IMR-90 (cell line): ENCODE results near the gene ANKRD42. TPM values are rescaled to one million over a fixed set of nuclear protein-coding genes. Genes with fewer than 3 reads are reported as not detected.

ENCODE experiments used
- ATAC-seq: fragments of 200-7000 bp; cut with Tn5 transposase; 2 replicates; pipeline ENCODE4 v1.9.1; 2020; ENCODE audit warnings: low read depth, mild to moderate bottlenecking, moderate library complexity
- BruUV-seq: library from RNA; stranded (reverse); fragments of 400-500 nt; replicated peaks from 2 replicates; lab custom pipeline; 2021; lab: Mats Ljungman, UMichigan
- CTCF ChIA-PET: fragments of 300-600 bp; formaldehyde crosslinking; extraction: SDS; loops from one replicate; lab custom pipeline; 2021; ENCODE audit warnings: antibody characterized with exemption; lab: Yijun Ruan, JAX
- POLR2A ChIA-PET: fragments of 300-600 bp; sonication (Branson Sonifier 250); formaldehyde crosslinking; loops from one replicate; lab custom pipeline; 2022; ENCODE audit warnings: antibody characterized with exemption; ENCODE audit not compliant: unreplicated experiment; lab: Charles Lee
- DNase-seq: peaks from one replicate; pipeline ENCODE4 v3.0.0; 2013
- H2AFZ ChIP-seq: replicated peaks from 2 replicates; pipeline ENCODE3; 2013; ENCODE audit warnings: low read length, mild to moderate bottlenecking; ENCODE audit not compliant: poor library complexity
- H2AK5ac ChIP-seq: 2 replicates; pipeline ENCODE4 v1.6.1; 2013; ENCODE audit warnings: low read depth, low read length, inconsistent platforms
- H2AK9ac ChIP-seq: replicated peaks from 2 replicates; pipeline ENCODE3; 2013; ENCODE audit warnings: mild to moderate bottlenecking, low read depth, low read length, moderate library complexity; ENCODE audit not compliant: poor library complexity
- H2BK120ac ChIP-seq: 2 replicates; pipeline ENCODE4 v1.6.1; 2013; ENCODE audit warnings: low read depth, low read length, inconsistent platforms
- H2BK15ac ChIP-seq: 3 replicates; pipeline ENCODE4 v1.6.1; 2013; ENCODE audit warnings: low read depth, low read length, inconsistent platforms
- H2BK20ac ChIP-seq: 2 replicates; pipeline ENCODE4 v1.6.1; 2013; ENCODE audit warnings: low read depth, mild to moderate bottlenecking, inconsistent platforms, low read length, moderate library complexity
- H2BK5ac ChIP-seq: 2 replicates; pipeline ENCODE4 v1.6.1; 2013; ENCODE audit warnings: mild to moderate bottlenecking, low read depth, low read length, inconsistent platforms; ENCODE audit not compliant: poor library complexity, severe bottlenecking
- H3K14ac ChIP-seq: replicated peaks from 2 replicates; pipeline ENCODE4 v1.6.1; 2013; ENCODE audit warnings: low read depth, low read length, inconsistent platforms
- H3K18ac ChIP-seq: 2 replicates; pipeline ENCODE4 v1.6.1; 2013; ENCODE audit warnings: low read depth, low read length, control low read depth
- H3K23ac ChIP-seq: 2 replicates; pipeline ENCODE4 v1.6.1; 2013; ENCODE audit warnings: low read depth, low read length, inconsistent platforms
- H3K27ac ChIP-seq: 2 replicates; pipeline ENCODE4 v1.5.1; 2013; ENCODE audit warnings: mild to moderate bottlenecking, control low read depth, low read length; ENCODE audit not compliant: insufficient read depth
- H3K27me3 ChIP-seq: 2 replicates; pipeline ENCODE4 v1.6.1; 2013; ENCODE audit warnings: low read length; ENCODE audit not compliant: control insufficient read depth, insufficient read depth
- H3K36me3 ChIP-seq: 2 replicates; pipeline ENCODE4 v1.6.1; 2013; ENCODE audit warnings: low read length, mixed read lengths; ENCODE audit not compliant: control insufficient read depth, insufficient read depth
- H3K4ac ChIP-seq: 2 replicates; pipeline ENCODE4 v1.6.1; 2013; ENCODE audit warnings: low read depth, low read length, inconsistent platforms
- H3K4me1 ChIP-seq: 2 replicates; pipeline ENCODE4 v1.6.1; 2013; ENCODE audit warnings: low read length, mixed read lengths; ENCODE audit not compliant: control insufficient read depth, insufficient read depth
- H3K4me2 ChIP-seq: 2 replicates; pipeline ENCODE4 v1.6.1; 2013; ENCODE audit warnings: low read depth, mild to moderate bottlenecking, control low read depth, low read length, moderate library complexity
- H3K4me3 ChIP-seq: 2 replicates; pipeline ENCODE4 v1.5.1; 2013; ENCODE audit warnings: low read depth, mild to moderate bottlenecking, control low read depth, low read length, moderate library complexity; ENCODE audit not compliant: insufficient read depth
- H3K56ac ChIP-seq: 2 replicates; pipeline ENCODE4 v1.6.1; 2013; ENCODE audit warnings: low read length, inconsistent platforms; ENCODE audit not compliant: insufficient read depth; ENCODE audit errors: extremely low read depth
- H3K79me1 ChIP-seq, 2 experiments: 2 replicates each; pipeline ENCODE4 v1.6.1; 2013; ENCODE audit warnings: low read length in 2 of 2, inconsistent platforms in 1 of 2, low read depth in 1 of 2
- H3K9ac ChIP-seq: 2 replicates; pipeline ENCODE4 v1.6.1; 2013; ENCODE audit warnings: low read depth, low read length, control low read depth
- H3K9me1 ChIP-seq: 2 replicates; pipeline ENCODE4 v1.6.1; 2013; ENCODE audit warnings: low read length, inconsistent platforms; ENCODE audit not compliant: insufficient read depth
- H3K9me3 ChIP-seq: 2 replicates; pipeline ENCODE4 v1.6.1; 2013; ENCODE audit warnings: low read length; ENCODE audit not compliant: control insufficient read depth, insufficient read depth
- H4K20me1 ChIP-seq: 2 replicates; pipeline ENCODE4 v1.6.1; 2013; ENCODE audit warnings: low read length, inconsistent platforms; ENCODE audit not compliant: insufficient read depth
- H4K5ac ChIP-seq: 2 replicates; pipeline ENCODE4 v1.6.1; 2013; ENCODE audit warnings: mild to moderate bottlenecking, low read depth, low read length, control low read depth
- H4K8ac ChIP-seq, 2 experiments: 2 replicates each; pipeline ENCODE4 v1.6.1; 2013; ENCODE audit warnings: low read depth in 2 of 2, low read length in 2 of 2, control low read depth in 1 of 2, inconsistent platforms in 1 of 2
- H4K91ac ChIP-seq: 2 replicates; pipeline ENCODE4 v1.6.1; 2013; ENCODE audit warnings: low read depth, low read length, inconsistent platforms; ENCODE audit not compliant: insufficient read depth
- BHLHE40 ChIP-seq: fragments of 150-350 bp; IDR thresholded peaks from 2 replicates; pipeline ENCODE4 v1.6.1; 2016; ENCODE audit warnings: mild to moderate bottlenecking, low read depth, low read length
- CHD1 ChIP-seq: IDR thresholded peaks from 2 replicates; pipeline ENCODE4 v1.6.1; 2012; ENCODE audit warnings: low read depth, low read length, improper control_type of control experiment
- ELK1 ChIP-seq: fragments of 150-350 bp; IDR thresholded peaks from 2 replicates; pipeline ENCODE4 v1.6.1; 2016; ENCODE audit warnings: low read depth, mild to moderate bottlenecking, low read length, moderate library complexity, borderline replicate concordance
- FOS ChIP-seq: fragments of 150-350 bp; IDR thresholded peaks from 2 replicates; pipeline ENCODE4 v1.6.1; 2016; ENCODE audit warnings: low read depth, low read length
- MAFK ChIP-seq: IDR thresholded peaks from 2 replicates; pipeline ENCODE4 v1.6.1; 2012; ENCODE audit warnings: low read depth, low read length, improper control_type of control experiment
- MAZ ChIP-seq: IDR thresholded peaks from 2 replicates; pipeline ENCODE4 v1.6.1; 2012; ENCODE audit warnings: low read depth, mild to moderate bottlenecking, low read length, improper control_type of control experiment, moderate library complexity, borderline replicate concordance
- MXI1 ChIP-seq: IDR thresholded peaks from 2 replicates; pipeline ENCODE4 v1.6.1; 2012; ENCODE audit warnings: low read depth, mild to moderate bottlenecking, low read length, moderate library complexity, borderline replicate concordance
- NFE2L2 ChIP-seq: fragments of 150-350 bp; IDR thresholded peaks from 2 replicates; pipeline ENCODE4 v1.6.1; 2016; ENCODE audit warnings: low read depth, mild to moderate bottlenecking, low read length
- RFX5 ChIP-seq: IDR thresholded peaks from 2 replicates; pipeline ENCODE4 v1.8.0; 2012; ENCODE audit warnings: low read depth, mild to moderate bottlenecking, low read length, moderate library complexity
- SMC3 ChIP-seq: fragments of 150-350 bp; IDR thresholded peaks from 2 replicates; pipeline ENCODE4 v1.6.1; 2016; ENCODE audit warnings: low read depth, mild to moderate bottlenecking, antibody characterized with exemption, low read length, moderate library complexity
- WGBS, 2 experiments: methylation state at CpG; one replicate each; pipeline versions ENCODE4 v1.1.5 to v1.1.7; 2013; ENCODE audit warnings: missing lambda C conversion rate in 2 of 2; ENCODE audit not compliant: insufficient read length in 1 of 2; ENCODE audit errors: extremely low coverage in 2 of 2; 5-methylcytosine and 5-hydroxymethylcytosine counted together
- dilution Hi-C: fragments of 300-500 bp; cut with HindIII; formaldehyde crosslinking; loops from one replicate; pipeline ENCODE4 v1.14.3; 2018; ENCODE audit warnings: low sequenced_read_pairs; ENCODE audit not compliant: unreplicated experiment
- in situ Hi-C: fragments of 300-500 bp; cut with MboI; formaldehyde crosslinking; loops from 3 replicates; pipeline ENCODE4 v1.14.3; 2019; ENCODE audit warnings: low sequenced_read_pairs, inconsistent platforms, mixed read lengths
- intact Hi-C: fragments of 100-400 bp; cut with micrococcal nuclease; formaldehyde crosslinking; loops from 2 replicates; pipeline ENCODE4 v1.10.0; 2022
- polyA plus RNA-seq, 3 experiments: library from polyadenylated mRNA; depleted of rRNA; stranded (reverse); fragments of >200 nt; gene quantifications; 2 replicates each; pipeline ENCODE4 v1.2.3, GENCODE V29; 2012; ENCODE audit warnings: low replicate concordance in 1 of 3
- total RNA-seq: library from RNA; depleted of rRNA; stranded (reverse); fragments of >200 nt; gene quantifications from 2 replicates; pipeline ENCODE4 v1.2.3, GENCODE V29; 2012
- TF ChIP-seq, protein P1 (sequence below): conservative IDR thresholded peaks from 2 replicates; pipeline ENCODE4 v1.5.1; 2012; ENCODE audit warnings: mild to moderate bottlenecking, low read depth, low read length, improper control_type of control experiment

ANKRD42 gene
- total and polyA plus RNA-seq, 2 of the 4 experiments (the other 2 are of a cell fraction), result 5.2 to 5.6 TPM

GRCh38 chr11:83205608-83206185, 12.2 kb downstream of the ANKRD42 start:
- H2AK9ac ChIP-seq, result no peak overlapping the region
- no peaks in the 10 kb centered on the region for H3K9me3 ChIP-seq
- no peaks in the 10 kb centered on the region for H3K27me3 ChIP-seq
- H3K56ac ChIP-seq, result no peak overlapping the region
- H3K27ac ChIP-seq, result no peak overlapping the region
- no TSS peak for BruUV-seq
- H3K4me3 ChIP-seq, result no peak overlapping the region
- peaks cover 3% of the 10 kb centered on the region; the same call in 1 of the 2 replicates for H3K36me3 ChIP-seq
- H4K20me1 ChIP-seq, result no peaks in the 10 kb centered on the region
- H3K9me1 ChIP-seq, result no peaks in the 10 kb centered on the region
- no peak overlapping the region for H3K14ac ChIP-seq
- intact Hi-C loops (loop anchor here (5.0 kb wide), 1 partner anchor 42 kb away; no protein-coding TSS in a partner anchor), in situ Hi-C loops (no loop called here), dilution Hi-C loops (no loop called here)
- H3K18ac ChIP-seq, result no peak overlapping the region
- H3K4me1 ChIP-seq, result no peaks in the 10 kb centered on the region
- no peak overlapping the region for H3K4ac ChIP-seq
- DNase-seq (no peak), ATAC-seq (no peak)
- no peak overlapping the region for H3K9ac ChIP-seq
- POLR2A ChIA-PET, result no interaction called here
- no peak overlapping the region for H2AFZ ChIP-seq
- H3K79me1 ChIP-seq, result no peaks in the 10 kb centered on the region
- WGBS, 2 experiments, result no CpG with 5 or more reads among the region's 3 CpGs
- no peak overlapping the region for H2BK5ac ChIP-seq
- TF ChIP-seq NFE2L2 (no peak), RFX5 (no peak), CHD1 (no peak), FOS (no peak), MAZ (no peak), MAFK (no peak), ELK1 (no peak), SMC3 (no peak), MXI1 (no peak), BHLHE40 (no peak)
- TF ChIP-seq, protein P1, sequence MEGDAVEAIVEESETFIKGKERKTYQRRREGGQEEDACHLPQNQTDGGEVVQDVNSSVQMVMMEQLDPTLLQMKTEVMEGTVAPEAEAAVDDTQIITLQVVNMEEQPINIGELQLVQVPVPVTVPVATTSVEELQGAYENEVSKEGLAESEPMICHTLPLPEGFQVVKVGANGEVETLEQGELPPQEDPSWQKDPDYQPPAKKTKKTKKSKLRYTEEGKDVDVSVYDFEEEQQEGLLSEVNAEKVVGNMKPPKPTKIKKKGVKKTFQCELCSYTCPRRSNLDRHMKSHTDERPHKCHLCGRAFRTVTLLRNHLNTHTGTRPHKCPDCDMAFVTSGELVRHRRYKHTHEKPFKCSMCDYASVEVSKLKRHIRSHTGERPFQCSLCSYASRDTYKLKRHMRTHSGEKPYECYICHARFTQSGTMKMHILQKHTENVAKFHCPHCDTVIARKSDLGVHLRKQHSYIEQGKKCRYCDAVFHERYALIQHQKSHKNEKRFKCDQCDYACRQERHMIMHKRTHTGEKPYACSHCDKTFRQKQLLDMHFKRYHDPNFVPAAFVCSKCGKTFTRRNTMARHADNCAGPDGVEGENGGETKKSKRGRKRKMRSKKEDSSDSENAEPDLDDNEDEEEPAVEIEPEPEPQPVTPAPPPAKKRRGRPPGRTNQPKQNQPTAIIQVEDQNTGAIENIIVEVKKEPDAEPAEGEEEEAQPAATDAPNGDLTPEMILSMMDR, result no peak
- no peak overlapping the region for H4K8ac ChIP-seq
- no peak overlapping the region for H2AK5ac ChIP-seq
- H3K23ac ChIP-seq, result no peak overlapping the region
- no peak overlapping the region for H2BK15ac ChIP-seq
- H2BK20ac ChIP-seq, result no peak overlapping the region
- CTCF ChIA-PET, result no interaction called here
- no peak overlapping the region for H4K5ac ChIP-seq
- H3K4me2 ChIP-seq, result no peak overlapping the region
- no peak overlapping the region for H2BK120ac ChIP-seq
- H4K91ac ChIP-seq, result no peak overlapping the region
